Right renal pelvis (tissue), 4 donors: ENCODE measurements around the gene CHST1. TPM values are rescaled to one million over a fixed set of nuclear protein-coding genes. Genes with fewer than 3 reads are reported as not detected.

ENCODE experiments used
- DNase-seq, 4 donors: peaks; one replicate each; pipeline ENCODE4 v3.0.0-alpha.2; 2013; ENCODE audit warnings: low read depth in 4 of 4, low spot score in 3 of 4, missing footprints in 1 of 4
- polyA plus RNA-seq, 4 donors: library from polyadenylated mRNA; unstranded; fragments of 120-200 nt; gene quantifications; one replicate each; pipeline ENCODE4 v1.2.1, GENCODE V29; 2013; ENCODE audit not compliant: insufficient read length in 4 of 4

Gene CHST1
- polyA plus RNA-seq, 4 donors, result 6.4 to 13.4 (median 8.0) TPM

GRCh38 chr11:45675646-45676045 lies 10.2 kb upstream of the CHST1 start:
- no peak for DNase-seq

GRCh38 chr11:45674481-45675190 lies 9.2 kb upstream of the CHST1 start:
- no peak for DNase-seq

GRCh38 chr11:45673441-45673840 lies 8.0 kb upstream of the CHST1 start:
- DNase-seq, result no peak

- DNase-seq, result no peak
These were observed 7.2 kb upstream of the CHST1 start for GRCh38 chr11:45672593-45672992.

GRCh38 chr11:45671246-45672171 lies 6.1 kb upstream of the CHST1 start:
- no peak for DNase-seq

- no peak for DNase-seq
These were observed 5.1 kb upstream of the CHST1 start for GRCh38 chr11:45670386-45671135.

- no peak for DNase-seq
These were observed 4.5 kb upstream of the CHST1 start for GRCh38 chr11:45669956-45670355.

GRCh38 chr11:45669146-45669545 lies 3.7 kb upstream of the CHST1 start:
- DNase-seq, result no peak

- no peak for DNase-seq
These were observed 2.7 kb upstream of the CHST1 start for GRCh38 chr11:45667929-45668680.

DNA sequence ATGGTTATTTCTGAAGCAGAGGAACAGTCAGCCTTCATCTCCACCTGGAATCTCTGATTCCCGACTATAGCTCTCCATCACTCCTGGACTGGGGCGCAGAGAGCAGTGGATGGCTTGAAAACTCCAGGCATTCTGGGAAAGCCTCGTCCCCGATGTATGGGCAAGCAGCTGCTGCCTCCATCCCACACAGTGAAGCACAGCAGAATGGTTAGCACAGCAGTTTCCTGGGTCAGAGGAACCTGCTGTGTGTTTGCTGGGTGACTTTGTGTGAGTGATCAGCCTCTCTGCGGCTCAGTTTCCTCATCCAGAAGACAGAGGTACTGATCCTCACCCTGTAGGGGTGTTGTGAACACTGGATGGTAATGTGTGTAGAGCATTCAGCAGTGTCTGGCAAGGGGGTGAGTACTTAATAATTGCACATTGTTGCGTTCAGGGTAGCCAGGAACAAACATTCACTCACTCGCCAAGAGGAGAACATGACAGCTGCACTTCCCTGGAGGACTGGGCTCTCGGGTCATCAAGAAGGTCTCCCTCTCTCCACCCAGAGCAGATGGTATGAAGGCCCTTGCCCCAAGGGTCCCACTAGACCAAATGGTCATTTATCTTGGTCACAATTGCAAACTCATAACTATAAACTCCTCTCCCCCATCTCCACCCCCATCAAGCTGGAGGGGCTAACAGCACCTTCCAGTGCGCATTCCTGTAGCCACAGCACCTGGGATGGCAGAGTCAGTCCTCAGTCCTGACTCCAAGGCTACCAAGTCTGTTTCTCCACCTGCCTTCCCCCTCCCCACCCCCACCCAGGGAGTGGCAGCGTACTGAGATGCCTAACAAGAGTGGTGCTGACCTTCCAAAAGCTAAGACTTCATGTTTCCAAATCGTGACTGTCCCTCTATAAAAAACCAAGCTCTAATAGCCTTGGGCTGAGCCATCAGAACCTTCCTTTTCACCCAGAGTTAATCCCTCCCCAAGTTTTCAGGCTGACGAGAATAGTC lies 1.5 kb upstream of the CHST1 start:
- no peak for DNase-seq

- no peak for DNase-seq
These were observed 668 bp upstream of the CHST1 start for GRCh38 chr11:45665933-45666647.

DNA sequence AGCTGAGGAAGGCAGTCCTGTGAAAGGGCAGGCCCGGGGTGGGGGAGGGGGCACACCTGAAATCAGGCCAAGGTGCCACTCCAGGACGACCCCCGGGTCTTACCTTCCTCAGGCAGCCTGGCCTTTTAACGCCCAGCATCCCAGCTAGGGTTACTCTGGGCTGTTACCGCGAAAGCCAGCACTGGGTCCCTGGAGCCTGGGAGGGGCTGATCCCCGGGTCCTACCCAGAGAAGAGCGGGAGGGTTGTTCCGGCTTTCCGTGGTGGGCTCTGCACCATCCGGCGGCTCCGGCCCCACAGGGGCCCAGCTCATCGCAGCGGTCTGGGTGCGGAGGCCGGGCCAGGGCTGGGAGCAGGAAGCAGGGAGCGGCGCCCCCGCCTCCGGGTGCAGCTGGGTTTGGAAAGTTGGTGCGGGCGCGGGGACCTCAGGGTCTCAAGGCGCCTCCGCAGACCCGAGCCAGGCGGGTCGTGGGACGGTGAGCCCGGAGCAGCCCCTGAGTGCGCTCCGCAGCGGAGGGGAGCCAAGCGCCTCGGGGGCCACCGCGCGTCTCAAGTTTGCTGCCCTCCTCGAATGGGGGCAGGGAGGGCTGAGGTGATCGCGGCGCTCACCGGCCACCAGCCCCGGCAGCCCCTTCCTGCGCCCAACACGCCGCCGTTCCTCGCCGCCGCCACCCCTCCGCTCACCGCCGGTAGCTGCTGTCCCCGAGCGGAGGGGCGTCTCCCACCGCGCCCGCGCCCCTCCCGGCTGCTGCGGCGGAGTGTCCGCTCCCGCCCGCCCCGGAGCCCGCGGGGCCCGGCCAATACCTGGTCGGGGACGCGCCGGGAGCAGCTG lies 831 bp downstream of the CHST1 start:
- no peak for DNase-seq

DNA sequence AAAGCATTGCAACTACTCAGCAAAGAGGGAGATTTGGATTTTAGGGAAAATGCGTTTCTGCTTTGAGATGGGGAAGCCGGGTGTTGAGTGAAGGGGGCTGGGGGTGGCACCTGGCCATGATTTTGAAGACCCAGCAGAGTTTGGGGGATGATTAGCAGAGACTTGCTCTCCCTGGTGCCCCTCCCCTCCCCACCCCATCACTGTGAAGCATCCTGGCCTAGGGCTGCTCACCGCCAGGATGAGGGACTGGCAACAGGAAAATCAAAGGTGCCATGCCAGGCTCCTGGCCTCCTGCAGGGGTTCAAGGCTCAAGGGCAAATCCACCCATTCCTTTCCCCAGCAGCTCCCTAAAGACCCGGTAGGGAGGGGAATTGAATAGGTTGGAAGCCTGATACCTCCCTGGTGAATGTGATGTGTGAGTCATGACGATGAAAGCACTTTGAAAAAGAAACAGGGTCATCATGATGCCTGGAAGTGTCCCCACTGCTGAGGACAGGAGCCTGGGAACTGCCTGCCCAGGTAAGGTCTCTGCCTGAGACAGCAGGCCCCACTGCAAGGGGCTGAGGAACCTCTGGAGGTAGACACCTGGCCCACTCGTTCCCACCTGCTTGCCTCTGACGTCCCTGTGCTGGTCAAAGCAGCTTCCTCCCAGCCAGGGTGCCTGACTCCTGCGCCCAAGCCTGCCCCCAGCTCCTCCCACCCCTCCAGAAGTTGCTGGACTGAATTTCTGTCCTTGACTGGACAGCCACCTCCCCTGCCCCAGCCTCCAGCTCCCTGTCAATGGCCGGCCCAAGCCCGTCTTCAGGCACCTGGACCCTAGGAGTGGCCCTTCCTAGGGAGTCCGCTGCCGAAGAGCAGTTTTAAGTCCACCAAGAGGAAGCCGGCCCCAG lies 1.7 kb downstream of the CHST1 start:
- DNase-seq, result no peak

DNA sequence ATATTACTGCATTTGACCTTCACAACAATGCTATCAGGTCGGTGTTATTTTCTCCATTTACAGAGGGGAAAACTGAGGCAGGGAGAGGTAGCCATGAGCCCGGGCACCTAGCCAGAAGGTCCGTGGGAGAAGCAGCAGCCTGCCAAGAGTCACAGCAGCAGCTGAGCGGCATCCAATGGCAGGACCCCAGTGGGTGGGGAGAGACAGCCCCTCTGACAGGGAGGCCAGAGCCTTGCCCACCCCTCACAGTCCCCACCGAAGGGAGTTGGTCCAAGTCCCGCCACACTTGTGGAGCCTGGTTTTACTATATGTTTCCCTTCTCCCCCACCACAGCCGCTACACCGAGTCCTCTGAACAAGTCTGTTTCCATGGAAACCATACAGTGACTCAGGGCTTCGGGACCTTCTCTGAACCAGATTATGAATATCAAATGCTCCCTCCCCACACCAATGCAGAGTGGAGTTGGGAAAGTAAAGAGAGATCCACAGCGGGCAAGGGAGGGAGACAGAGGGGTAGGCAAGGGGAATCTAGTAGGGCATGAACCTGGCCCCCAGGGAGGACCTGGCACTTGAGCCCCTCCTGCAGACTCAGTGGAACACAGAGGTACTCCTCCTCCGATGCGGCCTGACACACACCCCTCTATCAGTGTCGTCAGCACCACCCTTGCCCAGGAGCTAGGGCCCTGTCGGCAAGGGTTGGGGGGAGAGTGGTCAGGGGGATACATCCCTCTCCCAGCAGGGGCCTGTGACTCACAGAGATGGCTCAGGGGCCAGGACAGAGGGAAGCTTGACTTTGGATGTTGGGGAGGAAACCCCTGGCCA lies 2.5 kb downstream of the CHST1 start:
- DNase-seq, result no peak

DNA sequence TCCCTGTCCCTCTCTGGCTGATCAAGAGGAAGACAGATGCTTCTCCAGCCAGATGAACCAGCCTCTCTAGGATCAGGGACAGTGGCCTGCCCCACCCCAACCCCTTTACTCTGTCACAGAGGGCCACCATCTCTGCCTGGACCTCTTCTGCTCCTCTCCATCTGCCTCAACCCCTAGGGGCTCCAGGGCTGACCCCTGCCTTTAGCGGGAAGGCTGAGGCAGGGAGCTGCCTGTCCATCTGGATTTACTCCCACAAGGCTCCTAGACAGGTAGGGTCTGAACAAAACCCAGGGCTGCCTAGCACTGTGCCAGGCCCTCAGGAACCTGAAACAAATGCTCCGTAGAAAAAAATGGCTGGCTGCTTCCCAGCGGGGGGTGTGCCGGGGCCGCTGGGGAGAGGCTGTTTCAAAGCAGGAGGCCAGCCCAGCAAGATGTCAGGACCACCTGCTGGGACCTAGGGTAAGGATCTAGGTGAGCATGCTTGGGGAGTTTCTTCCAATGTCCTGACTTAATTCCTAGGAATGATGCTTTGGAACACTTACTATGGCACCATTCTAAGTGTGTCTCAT lies 3.2 kb downstream of the CHST1 start:
- no peak for DNase-seq
